Stimulated activated CD4-positive, alpha-beta T cell treated with anti-CD3 and anti-CD28 coated beads, Interleukin-2, amount 100 ng/mL, for 48 hours (primary cell): ENCODE results near the gene PCDH19.

ENCODE experiments used
- DNase-seq, 2 donors: peaks; one replicate each; pipeline ENCODE4 v3.0.0-alpha.2; 2020

Gene PCDH19

DNA sequence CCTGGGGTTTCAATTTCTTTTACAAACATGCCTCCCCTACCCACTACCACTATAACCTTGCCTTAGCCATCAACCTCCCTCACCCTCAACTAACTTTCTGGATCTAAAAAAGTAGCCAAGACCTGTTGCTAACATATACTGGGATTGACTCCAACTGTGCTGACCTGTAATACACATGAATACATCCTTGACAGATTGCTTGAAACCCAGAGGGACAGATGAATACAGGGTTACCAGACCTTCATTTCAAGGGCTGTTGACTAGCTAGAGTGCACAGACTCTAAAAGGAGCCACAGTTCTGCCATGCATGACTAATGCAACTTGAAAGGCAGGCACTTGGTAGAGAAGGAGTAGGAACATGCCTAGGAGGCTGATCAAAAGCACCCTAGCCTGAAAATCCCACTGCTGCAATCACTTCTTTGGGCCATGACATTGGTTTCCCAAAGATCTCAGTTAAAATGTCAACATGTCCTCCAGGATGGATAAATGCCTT is 121.0 kb downstream of the PCDH19 start:
- DNase-seq, result no peak

DNA sequence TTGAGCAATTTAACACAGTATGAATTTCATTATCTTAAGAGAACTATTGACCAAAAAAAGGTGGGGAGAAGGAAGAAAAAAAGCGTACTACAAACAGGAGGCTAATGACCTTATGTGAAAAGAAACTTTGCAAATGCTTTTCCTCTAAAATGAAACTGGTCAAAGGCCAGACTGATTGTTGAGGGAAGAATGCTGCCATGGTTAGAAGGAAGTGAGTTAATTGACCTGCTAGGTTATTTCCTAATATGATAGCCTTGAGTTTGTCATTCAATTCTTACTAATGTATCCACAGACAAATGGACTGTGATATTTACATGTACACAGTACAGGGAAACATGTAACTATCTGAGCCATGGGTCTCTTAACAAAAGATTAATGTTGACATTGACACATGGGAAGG is 132.8 kb downstream of the PCDH19 start:
- DNase-seq, result no peak

DNA sequence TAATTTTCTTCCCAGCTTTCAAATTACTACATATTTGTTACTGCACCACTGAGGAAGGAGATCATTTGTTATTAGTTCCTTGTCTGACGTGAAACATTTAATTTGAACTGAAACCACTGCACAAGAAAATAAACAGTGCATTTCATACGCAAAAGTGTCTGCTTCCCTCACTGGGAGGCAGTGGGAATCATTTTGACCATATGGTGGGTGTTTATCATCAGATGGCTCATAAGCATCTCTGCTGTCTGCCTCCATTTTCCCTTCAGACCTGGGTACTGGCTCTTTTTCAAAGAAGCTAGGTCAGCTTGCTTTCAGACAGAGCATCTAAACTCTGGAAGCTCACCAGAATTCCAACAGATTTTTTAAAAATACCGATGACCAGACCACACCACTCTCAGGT is 135.2 kb downstream of the PCDH19 start:
- no peak for DNase-seq

DNA sequence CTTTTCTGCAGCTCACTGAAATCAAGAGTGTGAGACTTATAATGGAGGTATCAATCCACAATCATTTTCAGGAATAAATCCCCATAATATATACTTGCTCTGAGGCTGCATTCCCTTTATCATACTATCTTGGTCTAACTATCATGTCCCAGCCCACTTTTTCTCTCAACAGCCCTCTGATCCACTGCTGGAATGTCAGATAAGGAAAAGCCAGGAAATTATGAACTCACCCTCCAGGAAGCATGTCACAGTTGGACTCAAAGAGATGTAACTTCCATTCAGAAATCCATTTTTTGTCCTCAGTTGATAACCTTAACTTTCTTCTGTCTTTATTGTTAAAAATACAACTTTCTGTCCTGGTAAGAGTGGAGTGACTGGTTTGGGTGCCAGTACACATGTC is 144.9 kb downstream of the PCDH19 start:
- no peak for DNase-seq

DNA sequence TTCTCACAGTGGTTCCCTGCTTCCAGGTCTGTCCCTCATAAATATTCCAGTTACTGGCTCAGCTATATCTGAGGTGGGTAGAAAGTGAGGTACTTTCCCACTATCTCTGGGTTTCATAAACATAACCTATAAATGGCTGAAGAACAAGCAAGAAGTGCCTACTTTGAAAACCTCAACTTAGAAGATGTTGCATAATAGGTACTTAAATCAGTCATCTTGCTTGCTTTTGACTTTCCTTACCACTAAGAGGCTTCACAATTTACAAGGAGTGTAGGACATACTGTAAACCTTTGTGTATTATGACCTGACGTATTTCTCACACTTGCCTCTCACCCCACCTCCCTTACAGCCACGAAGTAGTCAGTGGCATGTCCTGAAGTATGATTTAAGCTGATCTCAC is 145.9 kb downstream of the PCDH19 start:
- no peak for DNase-seq

- no peak for DNase-seq
Measured at GRCh38 chrX:100263650-100264049, 146.4 kb downstream of the PCDH19 start.

DNA sequence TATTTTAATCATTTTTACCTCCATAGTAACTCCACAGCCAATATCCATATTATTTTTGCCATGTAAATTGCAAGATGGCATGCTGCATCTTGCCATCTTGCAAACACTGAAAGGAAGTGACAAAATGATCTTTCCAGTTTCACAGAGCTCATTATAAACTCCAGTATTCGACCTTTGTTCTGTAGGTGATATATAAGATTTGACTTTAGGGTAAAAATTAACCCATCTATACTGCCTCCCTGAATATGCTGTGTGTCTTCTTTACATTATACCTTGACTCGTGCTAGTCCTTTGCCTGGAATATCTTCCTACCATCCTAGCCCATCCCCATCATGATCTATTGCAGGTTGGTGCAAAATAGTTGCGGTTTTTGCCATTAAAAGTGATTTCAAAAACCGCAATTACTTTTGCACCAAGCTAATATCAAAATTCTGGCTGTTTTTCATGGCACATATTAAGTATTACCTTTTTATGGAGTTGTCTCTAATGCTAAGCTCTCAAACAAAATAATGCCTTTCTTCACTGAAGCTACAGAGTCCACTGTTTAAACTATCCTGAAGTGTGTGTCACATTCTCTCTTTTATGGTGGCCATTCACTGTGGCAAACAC is 161.1 kb downstream of the PCDH19 start:
- DNase-seq, result no peak

GRCh38 chrX:100247826-100248225 is 162.2 kb downstream of the PCDH19 start:
- DNase-seq, result no peak

DNA sequence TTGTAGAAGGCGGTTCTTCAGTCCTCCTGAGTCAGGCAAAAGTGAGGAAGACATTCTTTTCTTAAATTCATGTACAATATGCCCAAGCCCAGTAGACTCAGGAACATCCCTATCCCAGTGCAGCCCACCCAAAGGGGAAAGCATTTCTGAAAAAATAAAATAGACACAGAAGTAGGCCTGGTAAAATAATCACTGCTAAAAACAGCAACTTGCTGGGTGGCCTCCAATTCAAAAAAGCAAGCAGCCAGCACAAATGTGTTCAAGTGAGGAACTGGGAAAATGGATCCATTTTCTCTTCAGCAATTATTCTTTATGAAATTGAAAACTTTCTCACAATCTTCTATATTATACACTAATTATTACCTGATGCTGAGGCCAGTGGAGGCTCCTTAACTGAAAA is 165.4 kb downstream of the PCDH19 start:
- DNase-seq, result no peak
